WTC11 (cell line): ENCODE measurements around the gene FAM24B.

ENCODE experiments used
- ATF2 ChIP-seq: sonication (generic); formaldehyde crosslinking; IDR thresholded peaks from 2 replicates; pipeline ENCODE4 v1.8.1; 2022; ENCODE audit warnings: low read depth, missing genetic modification reagents, borderline replicate concordance
- ATF3 ChIP-seq: sonication (generic); formaldehyde crosslinking; conservative IDR thresholded peaks from 2 replicates; pipeline ENCODE4 v1.8.1; 2022; ENCODE audit warnings: mild to moderate bottlenecking, missing genetic modification reagents
- CTCF ChIP-seq: fragments of 200-600 bp; IDR thresholded peaks from 2 replicates; pipeline ENCODE4 v1.8.0; 2022; ENCODE audit warnings: antibody characterized with exemption
- NR2C2 ChIP-seq: sonication (generic); formaldehyde crosslinking; IDR thresholded peaks from 2 replicates; pipeline ENCODE4 v1.8.0; 2022; ENCODE audit warnings: mild to moderate bottlenecking, missing genetic modification reagents

- no peak for TF ChIP-seq CTCF
- TF ChIP-seq ATF3 (CRISPR knock-in tag), result no peak
- no peak for TF ChIP-seq NR2C2
- no peak for TF ChIP-seq ATF2 (CRISPR knock-in tag)
Measured at GRCh38 chr10:122814493-122814892, 64.9 kb downstream of the FAM24B start.
